RCC 7860 (cell line): ENCODE results near the gene MAML3.
"Not testable (repeated sequence)": the region's sequence is repeated elsewhere in the genome, so short reads cannot be mapped to it uniquely, and the experiment has no call there.

ENCODE experiments used
- DNase-seq: peaks from one replicate; pipeline ENCODE4 v3.0.0-alpha.2; 2015; ENCODE audit warnings: low spot score
- FAIRE-seq: peaks from 2 replicates; lab custom pipeline; 2012; peaks lifted over from hg19 to GRCh38; lab: Jason Lieb, UNC

MAML3 gene

GRCh38 chr4:139719381-139720101, 434.4 kb downstream of the MAML3 start:
- no peak for FAIRE-seq

GRCh38 chr4:139718833-139719232, 435.2 kb downstream of the MAML3 start:
- no peak for FAIRE-seq
- DNase-seq: no peak

More at GRCh38 chr4:139719381-139720101, 434.4 kb downstream of the MAML3 start:
- no peak for DNase-seq

GRCh38 chr4:139718358-139718757, 435.6 kb downstream of the MAML3 start:
- no peak for DNase-seq
- FAIRE-seq: no peak

- DNase-seq (no peak), FAIRE-seq (no peak)
Observed at GRCh38 chr4:139715746-139716391, 438.1 kb downstream of the MAML3 start.

GRCh38 chr4:139712882-139713281, 441.1 kb downstream of the MAML3 start:
- no peak for FAIRE-seq
- DNase-seq: no peak

- no peak for DNase-seq
- FAIRE-seq: no peak
Observed at GRCh38 chr4:139711461-139711860, 442.5 kb downstream of the MAML3 start.

- DNase-seq (no peak), FAIRE-seq (no peak)
Observed at GRCh38 chr4:139710073-139710472, 443.9 kb downstream of the MAML3 start.

GRCh38 chr4:139709660-139710059, 444.3 kb downstream of the MAML3 start:
- no peak for FAIRE-seq
- no peak for DNase-seq

GRCh38 chr4:139704915-139705485, 449.0 kb downstream of the MAML3 start:
- FAIRE-seq (no peak), DNase-seq (no peak)

- FAIRE-seq (no peak), DNase-seq (no peak)
Observed at GRCh38 chr4:139700568-139700967, 453.4 kb downstream of the MAML3 start.

GRCh38 chr4:139698167-139698925, 455.6 kb downstream of the MAML3 start:
- FAIRE-seq, DNase-seq: not testable (repeated sequence)

GRCh38 chr4:139696491-139696890, 457.5 kb downstream of the MAML3 start:
- FAIRE-seq (no peak), DNase-seq (no peak)

GRCh38 chr4:139694522-139695107, 459.4 kb downstream of the MAML3 start:
- DNase-seq: no peak
- no peak for FAIRE-seq

- DNase-seq (no peak), FAIRE-seq (no peak)
Observed at GRCh38 chr4:139692309-139693012, 461.5 kb downstream of the MAML3 start.

GRCh38 chr4:139690419-139690818, 463.6 kb downstream of the MAML3 start:
- FAIRE-seq (no peak), DNase-seq (no peak)

- DNase-seq (no peak), FAIRE-seq (no peak)
Observed at GRCh38 chr4:139689093-139689722, 464.8 kb downstream of the MAML3 start.

- no peak for FAIRE-seq
- DNase-seq: no peak
Observed at GRCh38 chr4:139686988-139687387, 467.0 kb downstream of the MAML3 start.

- DNase-seq: no peak
Observed at GRCh38 chr4:139686130-139686529, 467.9 kb downstream of the MAML3 start.

GRCh38 chr4:139685180-139685579, 468.8 kb downstream of the MAML3 start:
- no peak for DNase-seq
- no peak for FAIRE-seq

More at GRCh38 chr4:139686130-139686529, 467.9 kb downstream of the MAML3 start:
- FAIRE-seq: no peak

GRCh38 chr4:139684351-139684750, 469.6 kb downstream of the MAML3 start:
- DNase-seq: no peak
- FAIRE-seq: no peak
